ENCODE data around the gene MRPL45. TPM values are rescaled to one million over a fixed set of nuclear protein-coding genes. Genes with fewer than 3 reads are reported as not detected.

MRPL45 gene
- total and polyA plus RNA-seq, 7 experiments from 2014 or later = 15.7 to 41.6 (median 23.7) TPM

DNA sequence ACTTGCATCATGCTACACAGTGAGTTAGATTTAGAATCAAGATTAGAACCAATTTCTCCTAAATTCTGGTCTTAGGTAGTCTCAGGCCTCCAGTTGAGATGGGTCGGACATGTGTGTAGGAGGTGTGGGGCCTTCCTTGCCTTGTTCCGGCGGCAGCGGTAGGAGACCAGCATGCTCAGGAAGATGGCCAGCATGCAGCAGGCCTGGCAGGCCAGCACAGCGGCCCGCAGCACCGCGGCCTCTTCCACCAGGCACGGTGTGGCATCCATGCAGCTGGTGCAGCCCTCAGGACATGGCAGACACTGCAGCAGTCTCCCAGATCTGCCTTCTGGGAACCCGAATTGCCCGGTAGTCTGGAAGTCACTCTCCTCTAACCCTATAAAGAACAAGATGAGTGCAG, 39.9 kb downstream of the MRPL45 start:
- Mint-ChIP-seq H3K4me1 (no peaks in the 10 kb centered on the region), H3K27ac (no peak overlapping the region), H3K9me3 (no peaks in the 10 kb centered on the region), H3K27me3 (peaks cover 0 to 15% (median 5%) of the 10 kb centered on the region in 5 donors), H3K36me3 (no peaks in the 10 kb centered on the region), H3K4me3 (no peak overlapping the region)
- intact Hi-C loops (cut with micrococcal nuclease) = no loop called here
- Histone ChIP-seq H3K4me1 (ENCODE audit: control insufficient read depth in 2 of 2, insufficient read depth in 2 of 2, low read length in 2 of 2) (no peaks in the 10 kb centered on the region), H3K27me3 (ENCODE audit: control insufficient read depth in 2 of 2, insufficient read depth in 2 of 2, low read length in 2 of 2) (no peaks in the 10 kb centered on the region), H3K36me3 (ENCODE audit: control insufficient read depth in 2 of 3, insufficient read depth in 3 of 3, low read length in 3 of 3) (no peaks in the 10 kb centered on the region), H3K9me3 (ENCODE audit: control insufficient read depth in 2 of 3, low read length in 3 of 3) (no peaks in the 10 kb centered on the region), H3K27ac (ENCODE audit: low read depth, low read length) (no peak overlapping the region), H3K4me3 (ENCODE audit: low read length) (no peak overlapping the region)
- ATAC-seq = no peak
- ChIA-PET CTCF (interaction anchor here (1.1 kb wide), 1 partner anchor 20 kb away, joined by 3 read pairs; no protein-coding TSS in a partner anchor), POLR2A (no interaction called here)
- DNase-seq = no peak

DNA sequence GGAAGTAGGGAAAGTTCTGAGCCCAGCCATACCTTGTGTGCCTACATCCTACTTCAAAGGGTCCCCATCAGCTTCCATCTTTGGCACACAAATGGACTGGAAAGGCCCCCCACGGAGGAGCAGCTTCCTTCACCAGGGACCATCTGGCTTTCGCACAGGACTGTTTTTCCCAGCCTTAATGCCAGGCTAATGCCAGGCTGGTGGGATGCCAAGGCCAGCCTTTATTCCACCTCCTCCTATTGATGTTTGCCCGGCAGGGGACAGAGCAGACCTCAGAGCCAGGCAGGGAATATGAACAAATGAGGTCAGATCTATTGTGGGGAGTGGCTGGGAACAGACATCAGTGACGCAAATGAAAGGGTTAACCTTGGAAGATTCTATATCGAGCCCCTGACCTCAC, 41.1 kb downstream of the MRPL45 start:
- Histone ChIP-seq H3K4me1 (ENCODE audit: control insufficient read depth in 2 of 2, insufficient read depth in 2 of 2, low read length in 2 of 2) (no peaks in the 10 kb centered on the region), H3K9me3 (ENCODE audit: control insufficient read depth in 2 of 3, low read length in 3 of 3) (no peaks in the 10 kb centered on the region), H3K4me3 (ENCODE audit: low read length) (no peak overlapping the region), H3K27ac (ENCODE audit: low read depth, low read length) (no peak overlapping the region), H3K27me3 (ENCODE audit: control insufficient read depth in 2 of 2, insufficient read depth in 2 of 2, low read length in 2 of 2) (no peaks in the 10 kb centered on the region), H3K36me3 (ENCODE audit: control insufficient read depth in 2 of 3, insufficient read depth in 3 of 3, low read length in 3 of 3) (no peaks in the 10 kb centered on the region)
- Mint-ChIP-seq H3K4me3 (no peak overlapping the region), H3K27ac (no peak overlapping the region), H3K9me3 (no peaks in the 10 kb centered on the region), H3K36me3 (no peaks in the 10 kb centered on the region), H3K27me3 (peaks cover 0 to 15% (median 5%) of the 10 kb centered on the region in 5 donors), H3K4me1 (no peaks in the 10 kb centered on the region)
- ChIA-PET POLR2A (no interaction called here), CTCF (no interaction called here)
- ATAC-seq (no peak), DNase-seq (no peak)
- intact Hi-C loops (cut with micrococcal nuclease) = no loop called here

DNA sequence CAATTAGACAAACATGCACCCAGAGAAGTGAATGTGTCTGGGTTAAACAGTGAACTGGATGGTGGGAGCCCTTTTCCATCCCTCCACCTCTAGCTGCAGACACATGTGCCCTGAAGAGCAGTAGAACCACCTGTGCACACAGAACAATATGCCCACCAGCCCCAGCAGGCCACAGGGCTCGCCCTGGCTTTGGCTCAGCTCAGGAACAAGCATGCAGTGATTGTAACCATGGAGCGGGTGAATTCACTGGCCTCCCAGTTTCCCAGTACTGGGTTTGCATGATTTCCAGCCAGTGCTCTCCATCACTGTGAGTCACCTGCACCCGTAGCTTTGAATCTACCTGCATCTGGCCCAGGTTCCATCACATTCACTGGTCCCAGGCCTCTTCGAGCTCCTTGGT, 41.6 kb downstream of the MRPL45 start:
- no peak overlapping the region for H3K27ac ChIP-seq (ENCODE audit: low read depth, low read length)
- no peaks in the 10 kb centered on the region for H3K9me3 Mint-ChIP-seq
- ATAC-seq = no peak
- no peak overlapping the region for H3K4me3 Mint-ChIP-seq
- intact Hi-C loops (cut with micrococcal nuclease) = no loop called here
- no peaks in the 10 kb centered on the region for H3K27me3 ChIP-seq (ENCODE audit: control insufficient read depth in 2 of 2, insufficient read depth in 2 of 2, low read length in 2 of 2)
- no peaks in the 10 kb centered on the region for H3K36me3 ChIP-seq (ENCODE audit: control insufficient read depth in 2 of 3, insufficient read depth in 3 of 3, low read length in 3 of 3)
- H3K36me3 Mint-ChIP-seq = no peaks in the 10 kb centered on the region
- ChIA-PET CTCF (no interaction called here), POLR2A (no interaction called here)
- no peaks in the 10 kb centered on the region for H3K9me3 ChIP-seq (ENCODE audit: control insufficient read depth in 2 of 3, low read length in 3 of 3)
- H3K4me1 Mint-ChIP-seq = no peaks in the 10 kb centered on the region
- no peak for DNase-seq
- H3K4me3 ChIP-seq (ENCODE audit: low read length) = no peak overlapping the region
- no peaks in the 10 kb centered on the region for H3K4me1 ChIP-seq (ENCODE audit: control insufficient read depth in 2 of 2, insufficient read depth in 2 of 2, low read length in 2 of 2)
- H3K27ac Mint-ChIP-seq = no peak overlapping the region
- peaks cover 0 to 12% (median 3%) of the 10 kb centered on the region in 5 donors for H3K27me3 Mint-ChIP-seq

DNA sequence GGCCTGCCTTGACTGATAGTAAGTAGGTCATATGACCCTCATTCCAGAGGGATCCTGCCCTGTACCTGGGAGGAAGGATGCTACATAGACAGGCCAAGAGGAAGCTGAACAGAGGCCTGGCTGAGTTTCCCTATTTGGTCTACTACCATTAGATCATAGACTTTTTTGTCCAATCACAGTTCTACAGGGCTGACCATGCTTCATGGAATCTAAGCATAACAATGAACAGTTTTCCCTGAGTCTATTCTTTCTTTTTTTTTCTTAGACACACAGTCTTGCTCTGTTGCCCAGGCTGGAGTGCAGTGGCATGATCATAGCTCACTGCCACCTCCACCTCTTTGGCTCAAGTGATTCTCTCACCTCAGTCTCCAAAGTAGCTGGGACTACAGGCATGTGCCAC, 42.9 kb downstream of the MRPL45 start:
- Mint-ChIP-seq H3K36me3 (no peaks in the 10 kb centered on the region), H3K4me3 (no peak overlapping the region), H3K27ac (no peak overlapping the region), H3K9me3 (no peaks in the 10 kb centered on the region), H3K4me1 (peaks cover 0 to 3% (median 0%) of the 10 kb centered on the region in 7 donors), H3K27me3 (peaks cover 0 to 7% (median 0%) of the 10 kb centered on the region in 5 donors)
- intact Hi-C loops (cut with micrococcal nuclease) = no loop called here
- ATAC-seq = no peak
- H3K27ac ChIP-seq (ENCODE audit: low read depth, low read length) = no peak overlapping the region
- H3K27me3 ChIP-seq (ENCODE audit: control insufficient read depth in 2 of 2, insufficient read depth in 2 of 2, low read length in 2 of 2) = no peaks in the 10 kb centered on the region
- no peaks in the 10 kb centered on the region for H3K4me1 ChIP-seq (ENCODE audit: control insufficient read depth in 2 of 2, insufficient read depth in 2 of 2, low read length in 2 of 2)
- H3K9me3 ChIP-seq (ENCODE audit: control insufficient read depth in 2 of 3, low read length in 3 of 3) = no peaks in the 10 kb centered on the region
- DNase-seq = no peak
- H3K36me3 ChIP-seq (ENCODE audit: control insufficient read depth in 2 of 3, insufficient read depth in 3 of 3, low read length in 3 of 3) = no peaks in the 10 kb centered on the region
- ChIA-PET CTCF (no interaction called here), POLR2A (no interaction called here)
- no peak overlapping the region for H3K4me3 ChIP-seq (ENCODE audit: low read length)

DNA sequence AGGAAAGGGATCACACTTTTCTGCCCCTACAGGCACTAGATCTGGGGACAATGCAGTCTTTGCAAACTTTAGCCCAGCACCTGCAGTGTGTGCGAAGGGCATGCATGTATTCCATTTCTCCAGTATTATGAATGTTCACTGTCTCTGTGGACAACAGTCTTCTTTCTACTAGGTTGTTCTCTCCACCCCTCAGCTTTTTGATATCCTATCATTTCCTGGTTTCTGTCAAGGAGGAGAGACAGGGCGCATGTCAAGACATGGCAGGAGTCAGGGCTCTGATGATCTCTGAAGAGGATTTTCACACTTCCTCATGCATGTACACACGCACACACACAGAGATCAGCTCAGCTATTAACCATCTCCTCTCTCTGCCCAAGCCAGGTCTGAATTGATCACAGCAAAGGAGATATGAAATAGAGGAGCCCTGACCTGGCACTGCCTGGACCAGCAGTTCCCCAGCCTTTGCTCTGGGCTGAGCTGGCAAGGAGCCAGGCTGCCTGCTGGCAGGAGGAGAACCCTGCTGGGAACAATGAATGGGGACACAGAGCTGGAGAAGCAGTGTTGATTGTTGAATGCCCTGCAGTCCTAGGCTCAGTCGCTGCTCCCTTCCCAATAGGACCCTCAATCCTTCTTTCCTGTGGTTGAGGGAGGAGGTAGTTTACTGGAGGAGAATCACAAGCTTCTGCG, 44.2 kb downstream of the MRPL45 start:
- Histone ChIP-seq H3K27ac (ENCODE audit: low read depth, low read length) (no peak overlapping the region), H3K4me3 (ENCODE audit: low read length) (no peak overlapping the region), H3K9me3 (ENCODE audit: control insufficient read depth in 2 of 3, low read length in 3 of 3) (no peaks in the 10 kb centered on the region), H3K4me1 (ENCODE audit: control insufficient read depth in 2 of 2, insufficient read depth in 2 of 2, low read length in 2 of 2) (no peaks in the 10 kb centered on the region), H3K36me3 (ENCODE audit: control insufficient read depth in 2 of 3, insufficient read depth in 3 of 3, low read length in 3 of 3) (no peaks in the 10 kb centered on the region), H3K27me3 (ENCODE audit: control insufficient read depth in 2 of 2, insufficient read depth in 2 of 2, low read length in 2 of 2) (no peaks in the 10 kb centered on the region)
- intact Hi-C loops (cut with micrococcal nuclease) = no loop called here
- ChIA-PET POLR2A (no interaction called here), CTCF (interaction anchor here (0.7 to 1.9 kb wide), 3 partner anchors 14 to 73 kb away, joined by 3 to 6 read pairs (median 3); no protein-coding TSS in a partner anchor)
- Mint-ChIP-seq H3K9me3 (no peaks in the 10 kb centered on the region), H3K27me3 (peaks cover 0 to 7% (median 0%) of the 10 kb centered on the region in 5 donors), H3K27ac (no peak overlapping the region), H3K36me3 (no peaks in the 10 kb centered on the region), H3K4me3 (no peak overlapping the region), H3K4me1 (peaks cover 0 to 3% (median 0%) of the 10 kb centered on the region in 7 donors)
- DNase-seq = no peak
- no peak for ATAC-seq

DNA sequence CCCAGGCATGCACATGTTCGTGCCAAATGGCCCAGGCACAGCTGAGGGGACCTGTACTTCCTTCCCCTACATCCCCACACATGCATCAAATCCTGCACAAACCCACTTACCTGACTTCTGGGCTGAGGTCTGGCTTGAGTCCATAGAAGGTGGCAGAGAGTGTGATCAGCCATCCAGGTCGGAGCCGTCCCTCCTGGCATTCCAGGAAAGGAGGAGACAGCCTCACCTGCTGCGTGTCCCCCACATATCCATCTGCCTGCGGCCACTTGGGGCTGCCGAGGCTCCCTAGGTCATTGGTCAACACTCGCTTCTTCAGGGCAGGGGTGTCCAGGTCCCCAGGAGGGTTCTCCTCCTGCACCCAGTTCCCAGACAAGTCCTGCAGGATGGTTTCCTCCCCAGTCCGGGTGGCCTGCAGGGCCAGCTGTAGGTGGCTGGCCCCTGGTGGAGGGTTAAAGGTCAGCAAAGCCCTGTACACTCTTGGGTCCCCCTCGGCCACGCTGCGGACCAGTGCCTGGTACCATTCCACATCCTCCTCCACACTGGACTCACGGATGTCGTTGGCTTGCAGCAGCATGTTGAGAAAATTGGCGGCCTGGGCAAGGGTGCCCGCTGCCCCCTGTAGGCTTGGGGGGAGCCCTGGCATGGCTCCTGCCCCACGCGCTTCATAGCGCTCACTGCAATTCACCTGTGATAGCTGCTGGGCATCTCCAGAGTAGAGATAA, 46.1 kb downstream of the MRPL45 start:
- Histone ChIP-seq H3K27me3 (ENCODE audit: control insufficient read depth in 2 of 2, insufficient read depth in 2 of 2, low read length in 2 of 2) (no peaks in the 10 kb centered on the region), H3K9me3 (ENCODE audit: control insufficient read depth in 2 of 3, low read length in 3 of 3) (no peaks in the 10 kb centered on the region), H3K4me1 (ENCODE audit: control insufficient read depth in 2 of 2, insufficient read depth in 2 of 2, low read length in 2 of 2) (no peaks in the 10 kb centered on the region), H3K27ac (ENCODE audit: low read depth, low read length) (no peak overlapping the region), H3K4me3 (ENCODE audit: low read length) (no peak overlapping the region), H3K36me3 (ENCODE audit: control insufficient read depth in 2 of 3, insufficient read depth in 3 of 3, low read length in 3 of 3) (no peaks in the 10 kb centered on the region)
- no peak overlapping the region for H3K4me3 Mint-ChIP-seq
- intact Hi-C loops (cut with micrococcal nuclease) = no loop called here
- ChIA-PET CTCF (interaction anchor here (1.9 kb wide), 1 partner anchor 71 kb away, joined by 6 read pairs; no protein-coding TSS in a partner anchor), POLR2A (no interaction called here)
- H3K36me3 Mint-ChIP-seq = no peaks in the 10 kb centered on the region
- ATAC-seq (no peak), DNase-seq (no peak)
- peaks cover 0 to 3% (median 0%) of the 10 kb centered on the region in 7 donors for H3K4me1 Mint-ChIP-seq
- H3K9me3 Mint-ChIP-seq = no peaks in the 10 kb centered on the region
- peaks cover 0 to 7% (median 0%) of the 10 kb centered on the region in 5 donors for H3K27me3 Mint-ChIP-seq
- no peak overlapping the region for H3K27ac Mint-ChIP-seq
